ENCODE results near the gene SLC38A5.
A peak's percentile ranks its signal among the peaks of the same experiment; 100 is the strongest.
"Not testable (repeated sequence)": the region's sequence is repeated elsewhere in the genome, so short reads cannot be mapped to it uniquely, and the experiment has no call there.

The SLC38A5 gene

GRCh38 chrX:48470110-48470832 is at the start of gene SLC38A5:
Gene SLC38A5 (minus strand): TSS chrX:48470260. CDS start chrX:48467924, 2,336 bp downstream.
- DNase-seq, result no peak

GRCh38 chrX:48519481-48519880 is 49.4 kb upstream of the SLC38A5 start:
- DNase-seq, result not testable (repeated sequence)

GRCh38 chrX:48516987-48517386 is 46.9 kb upstream of the SLC38A5 start:
- no peak for DNase-seq

GRCh38 chrX:48516285-48516684 is 46.2 kb upstream of the SLC38A5 start:
- DNase-seq, result no peak

DNA sequence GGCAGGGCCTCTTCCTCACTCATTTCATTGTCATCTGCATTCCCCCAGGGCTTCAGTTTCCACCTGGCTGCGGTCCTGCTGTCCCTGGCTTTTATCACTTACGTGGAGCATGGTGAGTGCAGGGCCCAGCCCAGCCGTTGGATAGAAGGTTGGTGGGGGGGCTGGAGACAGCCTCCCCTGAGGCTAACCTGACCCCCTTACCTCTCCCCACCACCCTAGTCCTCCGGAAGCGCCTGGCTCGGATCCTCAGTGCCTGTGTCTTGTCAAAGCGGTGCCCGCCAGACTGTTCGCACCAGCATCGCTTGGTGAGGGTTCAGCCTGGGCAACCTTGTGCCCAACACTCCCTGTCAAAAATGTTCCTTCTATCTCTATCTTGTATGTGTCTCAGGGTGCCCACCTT is 45.8 kb upstream of the SLC38A5 start:
- no peak for DNase-seq

- no peak for DNase-seq
These were observed 44.9 kb upstream of the SLC38A5 start for GRCh38 chrX:48514868-48515460.

DNA sequence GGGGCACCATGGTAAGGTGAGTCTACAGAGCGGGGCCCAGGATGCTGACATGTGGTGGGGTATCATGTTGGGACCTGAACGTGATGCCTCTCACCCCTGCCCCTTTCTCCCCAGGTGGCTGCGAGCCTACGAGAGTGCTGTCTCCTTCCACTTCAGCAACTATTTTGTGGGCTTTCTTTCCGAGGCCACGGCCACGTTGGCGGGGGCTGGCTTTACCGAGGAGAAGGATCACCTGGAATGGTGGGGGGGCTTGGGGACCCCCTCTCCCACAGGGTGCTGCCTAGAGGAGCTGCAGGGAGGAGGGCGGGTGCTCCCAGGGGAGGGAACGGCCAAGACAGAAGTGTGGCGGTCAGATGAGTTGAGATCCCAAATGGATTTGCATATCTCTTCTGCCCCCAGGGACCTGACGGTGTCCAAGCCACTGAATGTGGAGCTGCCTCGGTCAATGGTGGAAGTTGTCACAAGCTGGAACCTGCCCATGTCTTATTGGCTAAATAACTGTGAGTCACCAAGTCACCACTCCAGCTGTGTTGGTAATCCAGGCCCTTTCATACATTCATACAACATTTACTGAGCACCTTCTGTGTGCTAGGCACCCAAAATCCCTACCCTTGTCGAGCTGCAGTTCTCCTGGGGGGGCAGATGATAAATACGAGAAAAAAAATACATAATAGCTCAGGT is 44.2 kb upstream of the SLC38A5 start:
- DNase-seq, result no peak

DNA sequence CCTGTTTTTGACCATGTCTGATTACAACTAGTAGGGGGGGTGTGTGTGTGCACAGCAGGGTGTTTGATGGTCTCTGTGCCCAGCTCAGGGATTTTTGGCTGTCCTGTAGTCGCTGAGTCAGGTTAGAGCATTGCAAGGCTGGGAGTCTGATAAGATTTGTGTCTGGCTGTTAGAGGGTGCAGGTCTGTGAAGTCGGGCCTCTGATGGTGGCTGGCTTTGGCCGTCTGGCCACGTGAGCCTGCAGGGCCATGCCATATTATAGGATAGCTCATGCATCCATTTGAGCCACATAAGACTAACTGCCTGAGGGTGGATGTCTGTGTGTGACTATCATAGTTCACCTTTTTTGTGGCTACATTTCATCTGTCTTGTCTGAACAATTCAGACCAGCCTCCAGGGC is 43.6 kb upstream of the SLC38A5 start:
- no peak for DNase-seq

GRCh38 chrX:48512371-48512935 is 42.4 kb upstream of the SLC38A5 start:
- no peak for DNase-seq

DNA sequence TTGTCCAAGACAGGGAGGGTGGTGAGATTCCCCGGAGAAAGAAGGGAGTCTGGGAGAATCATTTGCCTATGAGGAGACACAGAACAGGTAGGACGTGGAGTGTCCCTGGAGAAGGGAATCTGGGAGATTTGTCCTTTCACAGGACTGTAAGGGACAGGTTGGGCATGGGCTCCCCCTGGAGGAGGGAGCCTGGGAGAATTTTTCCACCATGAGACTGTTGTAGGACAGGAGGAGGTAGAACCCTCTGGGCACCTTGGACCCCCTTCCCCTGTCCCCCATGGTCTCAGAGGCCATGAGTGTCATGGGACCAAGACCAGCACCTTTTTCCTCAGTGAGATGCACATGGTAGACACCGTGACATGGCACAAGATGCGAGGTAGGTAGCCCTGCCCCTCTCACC is 41.5 kb upstream of the SLC38A5 start:
- peak in 1 of 2 donors; percentile 15 for DNase-seq

- DNase-seq, result no peak
These were observed 39.6 kb upstream of the SLC38A5 start for GRCh38 chrX:48509619-48510018.

- no peak for DNase-seq
These were observed 39.2 kb upstream of the SLC38A5 start for GRCh38 chrX:48509245-48509590.

- DNase-seq, result peak in 1 of 2 donors; percentile 55
These were observed 38.6 kb upstream of the SLC38A5 start, which contains the start of gene PORCN for GRCh38 chrX:48508400-48509244. Gene PORCN (plus strand): TSS chrX:48508992. CDS start chrX:48509821, 829 bp downstream.

- DNase-seq, result no peak
These were observed 37.2 kb upstream of the SLC38A5 start for GRCh38 chrX:48507246-48507645.

- no peak for DNase-seq
These were observed 35.4 kb upstream of the SLC38A5 start for GRCh38 chrX:48505481-48505880.

GRCh38 chrX:48504261-48504660 is 34.2 kb upstream of the SLC38A5 start:
- DNase-seq, result no peak

DNA sequence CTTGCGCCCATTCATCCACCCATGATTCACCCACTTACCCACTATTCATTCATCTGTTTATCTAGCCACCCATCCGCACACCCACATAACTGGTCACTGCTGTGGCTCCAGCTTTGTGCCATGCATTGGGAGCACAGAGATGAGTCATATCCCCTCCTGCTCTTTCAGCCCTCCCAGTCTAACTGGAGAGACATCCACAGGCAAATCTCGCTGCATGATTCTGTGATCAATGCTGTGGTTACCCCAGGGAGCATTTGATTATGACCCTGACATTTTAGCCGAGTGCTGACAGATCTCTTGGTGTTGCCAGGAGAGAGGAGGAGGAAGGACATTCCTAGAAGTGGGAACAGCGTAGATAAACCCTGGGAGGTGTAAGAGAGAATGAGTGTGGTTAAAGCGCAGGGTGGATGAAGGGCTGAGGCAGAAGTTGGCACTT is 28.3 kb upstream of the SLC38A5 start:
- peak in 1 of 2 donors; percentile 43 for DNase-seq

DNA sequence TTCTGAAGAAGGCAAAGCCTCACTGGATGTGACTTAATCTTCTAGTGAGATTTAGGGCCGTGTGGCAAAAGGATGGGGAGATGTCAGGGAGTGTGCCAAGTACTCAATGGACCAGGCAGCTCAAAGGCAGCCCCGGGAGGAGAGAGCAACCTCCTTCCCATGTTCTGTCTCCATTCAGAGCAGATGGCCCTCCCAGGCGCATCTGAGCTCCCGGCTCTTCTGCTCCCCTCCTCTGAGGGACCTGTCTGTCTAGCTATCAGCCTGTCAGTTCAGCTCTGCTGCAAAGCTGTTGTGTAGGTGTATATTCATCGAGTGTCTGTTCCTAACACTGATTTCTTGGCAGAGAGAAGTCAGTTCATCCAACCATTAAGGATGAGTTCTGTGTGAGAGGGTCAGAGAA is 27.8 kb upstream of the SLC38A5 start:
- no peak for DNase-seq

DNA sequence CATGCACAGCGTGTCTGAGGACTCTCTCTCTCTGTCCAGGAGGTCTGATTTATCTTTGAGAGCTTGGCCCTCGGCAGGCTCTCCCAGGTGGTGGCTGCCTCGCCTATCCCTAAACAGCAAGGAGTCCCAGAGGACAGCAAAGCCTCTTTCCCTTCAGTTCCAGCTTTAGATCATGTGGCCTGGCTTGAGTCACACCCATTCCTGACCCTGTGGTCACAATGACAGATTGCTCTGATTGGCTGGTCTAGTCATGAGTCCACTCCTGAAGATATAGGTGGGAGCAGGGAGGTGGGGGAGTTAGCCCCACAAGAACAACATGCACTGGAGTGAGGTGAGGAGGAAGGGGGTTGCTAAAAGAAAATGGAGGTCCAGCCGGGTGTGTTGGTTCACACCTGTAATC is 26.6 kb upstream of the SLC38A5 start:
- DNase-seq, result no peak

DNA sequence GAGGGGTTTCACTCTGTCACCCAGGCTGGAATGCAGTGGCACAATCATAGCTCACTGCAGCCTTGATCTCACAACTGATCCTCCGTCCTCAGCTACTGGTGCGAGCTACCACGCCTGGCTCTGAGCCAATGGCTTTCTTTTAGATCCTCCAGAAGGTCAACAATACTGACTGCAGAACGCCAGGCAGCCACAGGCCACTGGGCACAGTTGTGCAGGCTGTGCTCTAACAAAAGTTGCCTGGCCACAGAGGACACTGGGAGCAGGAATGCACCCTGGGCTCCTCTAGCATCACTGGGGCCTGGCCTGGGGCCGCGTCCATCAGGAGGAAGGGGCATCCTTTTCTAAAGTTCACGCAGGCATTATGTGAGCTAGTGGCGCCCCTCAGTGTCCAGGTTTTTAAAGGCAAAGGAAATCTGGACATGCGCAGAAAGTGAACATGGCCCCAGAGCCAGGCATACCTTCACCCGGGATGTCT is 23.9 kb upstream of the SLC38A5 start:
- DNase-seq, result peak in 1 of 2 donors; percentile 32

- peak; percentile 40 to 65 for DNase-seq
These were observed 22.3 kb upstream of the SLC38A5 start for GRCh38 chrX:48492293-48492910.

GRCh38 chrX:48491809-48492208 is 21.7 kb upstream of the SLC38A5 start:
- DNase-seq, result no peak

All from inflammatory macrophage treated with lipopolysaccharide for 1 hour (primary cell).